ENCODE measurements around the gene DGKB.

DGKB gene

DNA sequence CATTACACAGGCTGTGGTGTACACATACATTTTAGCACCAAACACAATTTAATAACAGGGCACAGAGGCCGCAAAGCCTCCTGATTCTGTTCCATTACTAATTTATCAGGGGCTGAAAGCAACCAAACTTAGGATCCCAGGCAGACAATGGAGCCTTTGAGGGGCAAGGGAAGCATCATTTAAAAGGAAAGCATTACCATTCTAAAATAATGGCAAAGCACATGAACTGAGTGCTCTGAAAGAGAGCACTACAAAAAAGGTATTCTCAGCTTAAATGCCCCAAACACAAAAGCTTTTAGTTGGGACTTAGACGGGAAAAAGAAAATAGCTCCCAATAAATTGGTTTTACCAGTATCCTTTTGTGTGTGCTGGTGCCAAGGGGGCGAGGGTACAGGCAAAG lies 631.1 kb downstream of the DGKB start:
- FAIRE-seq, result no peak

DNA sequence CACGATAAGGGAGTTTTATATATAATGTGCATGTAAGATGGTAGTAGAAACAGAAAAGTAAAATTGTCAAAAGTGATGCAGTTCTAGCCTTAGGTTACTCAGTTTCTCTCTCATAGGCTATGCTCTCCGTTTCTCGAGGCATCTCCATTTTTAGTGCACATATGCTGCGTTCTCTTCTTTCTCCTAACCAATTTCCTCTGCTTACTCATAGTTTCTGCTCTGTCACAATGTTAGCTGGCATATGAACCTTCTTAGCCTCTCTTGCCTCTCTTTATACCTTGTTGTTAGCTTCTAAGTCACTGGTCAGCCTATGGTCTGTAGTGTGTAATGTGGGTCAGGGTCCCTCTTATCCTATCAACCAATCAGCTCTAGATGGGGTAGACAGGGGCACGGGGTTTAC lies 632.5 kb downstream of the DGKB start:
- FAIRE-seq, result no peak

DNA sequence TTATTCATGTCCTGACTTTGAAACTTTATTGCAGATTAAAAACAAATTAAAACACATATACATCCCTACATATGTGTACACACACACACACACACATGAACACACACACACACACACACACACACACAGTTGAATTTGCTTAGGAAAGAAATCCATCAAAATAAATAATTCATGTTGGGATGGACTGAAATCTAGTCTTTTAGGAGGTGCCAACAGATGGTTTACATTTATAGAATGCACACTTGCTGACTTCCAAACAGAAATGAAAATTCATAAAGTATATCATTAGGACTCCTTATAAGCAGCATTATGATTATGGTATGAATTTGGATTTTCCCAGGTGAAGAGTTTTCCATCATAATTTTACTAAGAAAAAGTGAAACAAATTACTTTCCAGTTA lies 642.5 kb downstream of the DGKB start:
- FAIRE-seq, result no peak

DNA sequence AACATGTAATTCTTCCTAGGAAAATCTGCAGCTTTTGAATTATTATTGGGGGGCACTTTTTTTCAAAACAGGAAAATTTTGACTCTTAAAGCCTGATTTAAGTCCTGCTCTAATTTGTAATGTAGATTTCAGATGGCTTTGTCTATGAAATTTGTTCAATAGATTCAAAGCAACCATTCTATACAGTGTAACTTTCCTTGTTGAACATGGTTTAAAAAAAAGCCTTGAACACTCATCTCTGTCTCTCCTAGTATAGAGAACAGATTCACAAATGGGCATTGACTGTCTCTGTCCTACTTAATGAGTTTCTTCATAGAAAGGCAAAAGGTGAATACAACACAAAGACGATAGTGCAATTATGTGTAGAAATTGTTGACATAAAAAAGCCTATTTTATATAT lies 643.7 kb downstream of the DGKB start:
- no peak for FAIRE-seq

DNA sequence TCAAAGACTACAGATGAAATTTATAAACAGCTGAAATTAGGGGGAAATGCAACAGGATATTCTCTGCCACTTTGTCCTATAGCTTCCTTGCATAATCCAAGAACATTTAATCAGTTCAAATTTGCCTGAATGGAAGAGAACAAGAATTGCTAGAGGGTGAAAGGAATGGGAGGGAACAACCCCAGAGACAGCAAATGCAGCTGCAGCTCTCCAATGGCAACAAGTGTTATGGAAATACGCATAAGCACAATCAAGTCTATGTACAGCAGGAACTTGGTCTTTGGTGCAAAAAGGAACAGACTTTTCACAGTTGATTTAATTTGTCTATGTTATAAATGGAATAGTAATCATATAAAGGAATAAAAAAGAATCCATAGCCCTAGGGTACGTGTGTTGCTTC lies 644.1 kb downstream of the DGKB start:
- FAIRE-seq, result no peak

DNA sequence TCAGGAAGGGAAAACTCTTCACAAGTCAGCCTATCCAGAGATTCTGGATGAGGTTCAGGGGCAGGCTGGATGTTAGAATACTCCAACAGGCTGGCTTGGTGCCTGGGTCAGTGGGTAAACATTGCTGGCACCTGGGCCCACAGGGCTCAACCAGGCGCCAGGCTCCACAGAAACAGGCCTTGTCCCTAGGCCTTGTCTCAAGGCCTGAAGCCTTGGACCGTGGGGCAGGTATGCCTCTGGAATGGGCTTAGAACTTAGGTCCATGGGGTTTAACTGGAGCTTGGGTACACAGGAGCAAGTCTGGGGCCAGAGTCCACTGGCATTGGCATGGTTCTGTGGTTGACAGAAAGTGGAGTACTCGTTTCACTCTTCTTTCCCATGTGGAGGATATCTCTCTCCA lies 650.1 kb downstream of the DGKB start:
- no peak for FAIRE-seq

DNA sequence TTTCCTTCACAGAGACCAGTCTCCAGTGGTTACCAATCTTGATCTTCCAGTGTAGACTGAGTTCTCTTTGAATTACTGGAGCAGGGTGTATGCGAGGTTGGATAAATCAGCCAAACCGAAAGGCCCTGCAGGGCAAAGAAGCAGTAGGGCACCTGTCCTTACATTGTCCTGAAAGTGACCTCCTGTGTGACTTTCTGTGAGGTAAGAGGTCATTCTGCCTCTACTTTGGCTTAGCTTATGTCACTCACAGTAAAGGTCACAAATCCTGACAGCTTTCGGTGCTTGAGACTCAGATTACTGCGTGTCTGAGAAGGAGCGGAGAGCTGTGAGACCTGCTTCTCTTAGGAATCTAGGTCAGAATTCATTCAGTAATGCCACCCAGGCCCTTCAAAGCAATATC lies 660.4 kb downstream of the DGKB start:
- no peak for FAIRE-seq

DNA sequence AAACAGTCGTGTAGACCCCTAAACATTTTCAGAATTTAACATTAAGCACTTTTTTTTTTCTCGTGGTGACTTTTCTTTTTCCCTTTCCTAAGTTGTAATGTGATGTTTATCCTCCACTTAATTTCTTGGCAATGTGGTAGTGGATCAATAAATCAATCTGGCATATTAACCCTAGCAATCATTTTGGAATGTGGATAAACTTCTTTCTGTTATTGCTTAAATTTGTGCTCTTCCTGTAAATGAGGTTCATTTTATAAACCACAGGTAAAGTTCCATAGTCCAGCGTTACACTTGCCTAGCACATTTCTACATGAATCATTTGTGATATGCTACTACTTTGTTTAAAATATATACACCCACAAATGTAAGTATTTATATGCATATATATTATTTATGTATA lies 665.7 kb downstream of the DGKB start:
- FAIRE-seq, result no peak

DNA sequence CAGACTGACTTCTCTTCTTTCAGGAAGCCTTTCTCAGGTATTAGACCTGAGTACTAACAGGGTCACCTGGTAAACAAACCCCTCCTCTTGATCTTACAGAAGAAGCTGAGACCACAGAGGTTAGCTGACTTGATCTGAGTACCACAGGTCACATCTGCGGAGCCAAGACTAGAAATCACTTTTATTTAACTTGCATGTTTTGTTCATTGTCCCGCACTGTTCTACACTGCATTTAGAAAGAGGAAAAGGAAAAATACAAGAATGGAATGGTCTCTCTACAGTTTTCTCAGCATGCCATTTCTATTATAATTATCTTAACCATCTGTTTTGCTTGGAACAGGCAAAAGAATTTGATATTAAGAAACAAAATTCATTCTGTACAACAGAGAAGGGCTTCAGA lies 667.5 kb downstream of the DGKB start:
- no peak for FAIRE-seq

DNA sequence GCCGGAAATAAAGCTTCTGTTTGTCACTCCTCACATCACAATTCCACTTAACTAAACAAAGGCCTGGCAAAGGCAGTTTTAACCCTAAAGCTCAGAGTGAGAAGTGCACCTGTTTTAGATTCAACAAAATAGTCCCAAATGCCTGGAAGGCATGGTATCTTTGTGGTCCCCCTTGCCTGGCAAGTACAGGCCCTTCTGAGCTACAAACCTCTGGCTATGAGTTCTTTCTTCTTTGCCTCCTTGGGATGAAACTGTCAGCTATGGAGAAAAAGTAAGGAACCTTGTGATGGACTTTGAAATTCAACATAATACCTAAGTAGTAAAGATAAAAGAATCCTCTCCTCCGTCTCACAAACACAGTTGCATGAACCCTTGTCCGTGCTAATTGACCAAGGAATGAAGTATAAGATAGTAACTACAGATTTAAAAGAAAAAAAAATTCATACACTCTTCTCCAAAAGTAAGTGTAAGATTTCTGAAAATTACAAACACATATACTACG lies 668.6 kb downstream of the DGKB start:
- FAIRE-seq, result no peak

DNA sequence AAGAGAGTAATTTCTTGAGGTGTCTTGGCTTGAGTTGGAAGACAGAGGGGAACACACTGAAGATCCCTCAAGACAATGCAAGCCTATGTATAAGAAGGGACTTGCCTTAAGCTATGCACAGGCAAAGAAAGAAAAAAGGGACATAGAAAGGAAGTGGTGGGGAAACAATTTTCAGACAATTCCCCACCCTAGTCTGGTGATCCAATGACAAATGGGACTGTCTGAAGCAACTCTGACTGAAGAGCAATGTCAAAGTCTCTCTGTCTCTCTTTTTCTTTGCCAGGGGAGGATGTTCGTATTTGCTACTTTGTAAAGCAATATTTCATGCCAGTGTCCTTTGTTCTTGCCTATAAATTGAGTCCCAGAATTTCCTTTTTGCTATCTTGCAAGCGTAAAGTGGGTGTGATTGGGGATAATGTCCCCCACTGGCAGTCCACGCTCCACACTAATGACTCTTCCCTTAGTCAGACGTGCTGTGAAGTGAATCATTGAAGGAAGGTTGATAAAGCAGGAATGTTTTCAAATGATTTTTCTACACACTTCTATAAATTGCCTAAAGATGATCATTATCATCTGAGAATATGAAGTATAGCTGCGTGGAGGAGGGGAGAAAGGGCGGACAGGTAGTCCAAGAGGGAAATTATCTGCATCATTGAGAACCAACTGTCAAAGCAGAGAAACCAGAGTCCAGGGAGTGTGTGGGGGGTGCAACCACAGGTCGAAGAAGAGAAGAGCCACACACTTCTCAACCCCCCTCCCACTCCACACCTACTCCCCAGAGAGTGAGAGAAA lies 669.3 kb downstream of the DGKB start:
- no peak for FAIRE-seq

DNA sequence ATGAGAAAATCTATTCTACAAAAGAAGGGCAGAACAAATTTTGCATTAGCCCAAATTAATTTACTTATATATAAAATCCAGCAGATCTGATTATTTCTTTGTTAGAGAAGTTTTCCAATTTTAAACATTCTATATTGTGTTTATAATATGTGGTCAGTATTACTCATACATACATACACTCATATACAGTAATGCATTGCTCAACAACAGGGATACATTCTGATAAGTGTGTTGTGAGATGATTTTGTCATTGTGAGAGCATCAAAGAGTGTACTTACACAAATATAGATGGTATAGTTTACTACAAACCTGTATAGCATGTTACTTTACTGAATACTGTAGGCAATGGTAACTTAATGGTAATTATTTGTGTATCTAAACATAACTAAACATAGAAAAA lies 673.5 kb downstream of the DGKB start:
- FAIRE-seq, result no peak

DNA sequence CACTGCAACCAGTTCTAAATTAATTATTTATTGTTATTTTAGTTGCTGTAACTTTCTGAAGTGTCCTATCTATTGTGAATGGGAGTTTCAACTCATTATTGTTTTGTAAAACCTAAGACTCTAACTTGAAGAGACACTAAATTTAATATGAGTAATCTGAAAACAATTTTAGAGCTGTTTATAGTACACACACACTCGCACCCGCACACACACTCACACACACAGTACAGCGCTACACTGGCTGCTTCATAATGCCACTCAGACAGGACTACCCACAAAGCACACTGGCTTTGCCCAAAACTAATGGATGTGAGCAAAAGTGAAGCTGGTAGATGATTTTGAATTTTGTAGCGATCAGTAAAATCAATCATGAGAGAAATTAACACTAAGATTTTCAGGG lies 674.2 kb downstream of the DGKB start:
- no peak for FAIRE-seq

DNA sequence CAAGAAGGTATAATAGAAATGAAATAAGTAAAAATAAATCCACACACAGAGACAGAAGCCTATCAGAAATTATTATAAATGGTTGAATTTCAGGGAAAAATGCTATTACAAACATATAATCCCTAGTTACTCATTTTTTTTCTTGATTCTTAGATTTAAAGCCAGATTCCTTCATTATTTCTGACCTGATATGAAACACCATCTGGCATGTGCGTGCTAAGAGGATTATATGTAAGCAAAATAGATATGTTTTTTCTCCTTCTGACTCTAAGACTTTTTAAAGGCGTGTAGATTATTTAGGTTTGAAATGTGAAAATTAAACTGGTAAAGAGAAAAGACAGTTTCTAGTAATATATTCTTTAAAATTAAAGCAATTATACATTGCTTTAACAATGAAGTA lies 676.4 kb downstream of the DGKB start:
- no peak for FAIRE-seq

DNA sequence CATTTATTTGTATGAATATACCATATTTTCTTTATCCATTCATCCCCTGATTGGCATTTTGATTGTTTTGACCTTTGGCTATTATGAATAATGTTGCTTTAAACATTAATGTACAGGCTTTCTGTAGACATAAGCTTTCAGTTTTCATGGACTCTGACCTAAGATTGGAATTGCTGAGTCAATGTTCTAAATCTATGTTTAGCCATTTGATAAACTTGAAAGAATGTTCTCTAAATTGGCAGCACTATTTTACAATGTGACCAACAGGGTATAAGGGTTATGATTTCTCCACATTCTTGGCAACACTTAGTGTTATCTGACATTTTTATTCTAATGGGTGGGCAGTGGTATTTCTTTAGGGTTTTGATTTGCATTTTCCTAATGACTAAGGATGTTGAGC lies 683.4 kb downstream of the DGKB start:
- no peak for FAIRE-seq

DNA sequence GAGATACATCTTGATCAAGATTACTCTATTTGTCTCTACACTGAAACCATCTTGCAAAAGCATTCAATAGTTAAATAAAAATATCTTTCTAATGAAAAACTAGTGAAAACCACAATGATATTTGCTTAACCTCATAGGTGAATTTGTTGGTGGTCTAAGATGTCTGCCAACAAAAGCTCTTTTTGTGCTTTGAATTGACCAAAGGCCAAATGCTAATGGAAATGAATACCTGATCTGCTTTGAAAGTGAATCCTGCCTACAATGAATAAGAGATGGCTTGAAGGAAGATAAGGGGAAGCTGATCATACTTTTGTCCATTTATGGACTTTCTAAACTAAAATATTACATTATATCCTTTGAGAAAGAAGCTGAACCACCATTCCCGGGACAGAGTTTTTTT lies 684.2 kb downstream of the DGKB start:
- FAIRE-seq, result no peak

DNA sequence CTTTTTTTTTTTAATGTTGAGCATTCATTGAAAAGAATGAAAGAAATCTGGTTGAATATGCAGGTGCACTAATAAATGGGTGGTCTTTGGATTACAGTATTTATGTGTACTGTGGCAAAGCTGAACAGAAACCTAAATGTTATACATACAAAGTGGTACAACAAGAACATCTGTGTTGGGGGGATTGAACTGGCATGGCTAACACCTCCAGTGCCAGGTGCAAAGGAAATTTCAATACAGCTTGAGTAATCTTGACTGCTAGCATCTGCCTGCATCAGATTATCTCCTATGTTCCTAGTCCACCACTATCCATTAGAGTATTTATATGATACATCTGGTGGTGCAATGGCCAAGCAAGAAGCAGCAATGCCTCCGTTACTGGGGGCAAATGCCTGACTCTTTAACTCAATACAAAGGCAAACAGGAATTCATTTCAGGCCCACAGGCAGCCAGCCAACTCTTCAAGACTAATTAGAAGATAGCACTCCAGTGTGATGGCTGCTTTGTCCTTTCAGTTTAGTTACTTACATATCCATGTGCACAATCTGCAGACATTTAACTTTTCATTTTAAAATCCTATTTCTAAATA lies 692.6 kb downstream of the DGKB start:
- no peak for FAIRE-seq

DNA sequence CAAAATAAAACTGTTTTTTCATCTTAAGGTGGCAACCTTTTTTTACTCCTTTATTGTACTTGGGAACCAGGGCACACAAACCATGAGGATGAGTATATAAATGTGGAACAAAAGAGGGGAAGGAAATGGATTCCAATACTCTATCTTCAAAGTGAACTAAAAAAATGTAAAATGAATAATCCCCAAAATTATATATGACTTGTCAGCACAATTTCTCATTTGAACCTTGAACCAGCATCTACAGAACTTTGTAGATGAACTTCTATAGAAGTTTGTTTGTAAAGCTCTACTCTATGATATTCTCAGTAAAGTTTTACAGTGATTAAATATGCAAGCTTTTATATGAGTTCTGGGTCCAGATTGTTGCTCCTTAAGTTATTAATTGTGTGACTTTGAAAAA lies 694.8 kb downstream of the DGKB start:
- FAIRE-seq, result no peak

DNA sequence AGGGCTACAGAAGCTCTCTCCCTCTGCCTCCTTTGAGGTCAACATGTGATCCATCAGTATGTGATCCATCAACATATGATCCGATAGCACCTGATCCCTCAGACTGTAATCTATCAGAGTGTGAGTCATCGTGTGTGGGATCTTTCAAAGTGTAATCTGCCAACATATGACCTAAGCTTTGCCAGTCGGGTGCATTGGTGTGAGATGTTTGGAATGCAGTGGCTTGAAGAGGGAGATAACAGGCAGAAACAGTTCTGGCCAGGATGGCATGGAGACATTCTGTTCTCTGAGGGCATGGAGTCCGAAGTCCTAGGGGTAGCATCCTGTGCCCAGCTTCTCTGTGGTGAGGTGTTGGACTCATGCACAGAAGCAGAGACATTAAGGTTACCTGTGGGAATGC lies 695.4 kb downstream of the DGKB start:
- FAIRE-seq, result no peak

DNA sequence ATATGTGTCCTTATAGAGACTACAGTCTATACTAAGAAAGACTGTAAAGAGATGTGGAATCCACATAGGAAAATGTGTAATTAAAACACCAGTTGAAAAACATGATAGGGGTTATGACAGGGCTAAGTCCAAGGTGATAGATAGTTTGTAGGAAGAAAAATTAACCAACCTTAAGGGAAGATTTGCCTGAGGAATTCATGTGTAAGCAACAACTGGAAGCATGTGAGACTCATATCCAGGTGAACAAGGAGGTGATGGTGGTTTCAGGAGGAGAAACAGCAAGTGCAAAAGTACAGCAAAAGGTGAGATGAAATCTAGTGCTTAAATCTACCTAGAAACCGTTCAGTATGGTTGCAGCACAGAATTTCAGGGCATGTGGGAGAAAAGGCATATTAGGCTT lies 696.4 kb downstream of the DGKB start:
- no peak for FAIRE-seq

DNA sequence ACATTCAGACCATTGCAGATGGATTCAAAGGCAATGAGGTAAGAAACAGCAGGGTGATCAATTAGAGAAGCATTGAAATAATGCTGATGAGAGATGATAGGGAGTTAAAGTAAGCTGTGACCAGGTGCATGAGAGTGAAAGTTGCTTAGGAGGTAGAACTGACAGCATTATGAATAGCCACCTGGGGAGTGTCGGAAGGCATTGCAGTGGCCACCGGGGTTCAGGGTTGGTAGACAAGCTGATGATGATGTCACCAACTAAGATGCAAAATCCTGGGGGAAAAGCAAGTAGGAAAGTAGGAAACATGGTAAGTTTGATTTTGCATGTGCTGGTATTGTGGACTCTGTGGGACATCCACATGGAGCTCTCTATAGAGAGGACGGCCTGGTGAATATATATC lies 701.2 kb downstream of the DGKB start:
- FAIRE-seq, result no peak

DNA sequence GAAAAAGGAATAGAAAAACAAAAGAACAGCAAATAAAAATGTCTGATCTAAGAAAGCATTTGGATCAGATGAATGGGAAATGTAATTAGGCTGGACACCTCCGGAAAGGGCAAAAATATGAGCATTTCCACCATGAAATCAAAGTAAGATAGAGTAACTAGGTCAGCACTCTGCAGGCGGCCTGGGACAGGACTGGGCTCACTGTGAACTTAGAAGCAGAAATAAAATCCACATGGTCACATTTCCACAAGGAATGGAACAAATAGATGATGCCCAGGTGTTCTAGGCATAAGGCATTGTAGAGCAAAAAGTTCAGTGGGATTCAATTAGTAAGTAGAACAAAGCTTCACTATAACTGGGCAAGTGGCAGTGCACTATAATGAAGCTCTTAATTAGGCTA lies 703.2 kb downstream of the DGKB start:
- no peak for FAIRE-seq

DNA sequence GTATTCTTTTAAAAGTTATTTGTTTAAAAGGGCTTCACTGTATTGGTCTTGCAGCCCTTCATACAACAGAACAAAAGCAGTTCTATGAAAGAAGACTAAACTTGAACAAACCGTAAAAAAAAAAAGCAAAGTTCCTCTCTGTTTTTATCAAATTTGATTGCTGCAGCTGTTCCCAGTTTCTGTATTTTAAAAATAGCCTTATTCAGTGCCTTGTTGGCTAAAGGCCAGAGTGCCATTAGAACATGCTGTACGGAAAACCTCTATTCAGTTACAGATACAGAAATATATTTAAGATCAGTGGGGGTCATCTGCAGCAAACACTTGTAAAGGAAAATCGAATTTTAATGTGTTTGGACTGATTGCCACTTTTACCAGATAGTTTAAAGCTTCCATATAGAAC lies 705.3 kb downstream of the DGKB start:
- no peak for FAIRE-seq

DNA sequence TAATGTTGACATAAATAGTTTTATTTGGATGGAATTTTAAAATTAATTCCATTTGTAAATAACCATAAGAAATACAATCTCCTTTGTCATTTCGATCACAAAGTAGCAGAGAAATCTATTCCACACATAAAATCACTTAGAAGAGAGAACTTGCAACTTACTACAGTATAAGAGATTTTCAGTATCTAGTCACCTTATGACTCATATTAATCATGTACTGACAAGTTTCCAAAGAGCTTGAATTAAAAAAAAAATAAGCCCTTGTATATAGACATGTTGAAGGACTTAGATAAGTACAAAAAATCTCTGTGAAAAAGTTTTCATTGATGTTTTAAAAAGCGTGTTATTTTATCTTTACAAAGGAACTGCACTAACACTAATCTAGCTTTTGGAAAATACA lies 706.0 kb downstream of the DGKB start:
- FAIRE-seq, result no peak

DNA sequence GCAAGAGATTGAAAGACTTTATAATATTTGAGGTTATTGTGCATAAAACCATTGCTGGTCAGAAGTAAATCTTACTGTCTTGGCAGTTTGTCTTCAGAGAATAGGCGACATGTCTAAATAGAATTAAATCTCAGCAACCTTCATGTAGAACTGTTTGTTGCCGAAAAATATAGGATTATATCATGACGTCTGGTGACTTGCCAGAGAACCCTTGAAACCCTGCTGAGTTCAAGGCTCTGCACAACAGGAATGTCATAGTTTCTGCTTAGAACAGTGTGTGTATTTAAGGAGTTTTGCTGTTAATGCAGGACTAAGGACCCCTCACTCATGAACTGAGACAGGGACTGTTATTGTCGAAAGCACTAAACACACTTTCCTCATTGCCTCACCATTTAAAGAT lies 706.7 kb downstream of the DGKB start:
- no peak for FAIRE-seq

Data from A204.1 (cell line).